ENCODE data around the gene PANK1. TPM values are rescaled to one million over a fixed set of nuclear protein-coding genes. Genes with fewer than 3 reads are reported as not detected.
A peak's percentile ranks its signal among the peaks of the same experiment; 100 is the strongest.
"Not testable (repeated sequence)": the region's sequence is repeated elsewhere in the genome, so short reads cannot be mapped to it uniquely, and the experiment has no call there.

PANK1 gene
- total and polyA plus RNA-seq, 9 of the 15 experiments (the other 6 are each of a cell fraction or from before 2014, with no cell fraction given), result 1.7 to 10.7 (median 6.5) TPM

DNA sequence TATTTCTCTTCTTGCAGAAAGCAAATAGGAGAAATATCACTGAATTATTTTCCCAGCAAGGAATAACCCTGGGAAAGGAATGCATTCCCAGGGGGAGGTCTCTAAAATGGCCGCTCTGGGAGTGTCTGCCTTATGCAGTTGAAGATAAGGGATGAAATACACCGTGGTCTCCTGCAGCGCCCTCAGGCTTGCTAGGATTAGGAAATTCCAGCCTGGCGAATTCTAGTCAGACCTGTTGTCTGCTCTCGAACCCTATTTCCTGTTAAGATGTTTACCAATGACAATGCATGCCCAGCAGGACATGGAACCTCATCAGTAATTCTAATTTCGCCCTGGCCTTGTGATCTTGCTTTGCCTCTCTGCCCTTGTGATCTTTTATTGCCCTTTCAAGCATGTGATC is 24.7 kb downstream of the PANK1 start:
- H3K4me1 ChIP-seq (replicated peaks in 1 of 2; ENCODE audit: control insufficient read depth in 2 of 2, insufficient read depth in 2 of 2, low read length in 2 of 2); ATAC-seq; H3K9me1 ChIP-seq (ENCODE audit: control insufficient read depth, insufficient read depth, low read length); H3K27ac ChIP-seq (ENCODE audit: extremely low read depth, low read depth, low read length); H3K36me3 ChIP-seq (ENCODE audit: control insufficient read depth, insufficient read depth, low read length); H2AFZ ChIP-seq (ENCODE audit: low read depth, low read length); CTCF ChIA-PET (ENCODE audit: low intra/inter-chr PET ratio); FAIRE-seq; H3K4me2 ChIP-seq (ENCODE audit: insufficient read depth, low read length); POLR2A ChIA-PET; H3K4me3 ChIP-seq; H3K27me3 ChIP-seq (ENCODE audit: control insufficient read depth in 2 of 2, insufficient read depth in 2 of 2, low read length in 2 of 2); H4K20me1 ChIP-seq (replicated peaks; ENCODE audit: control insufficient read depth, insufficient read depth, low read length); BruUV-seq (replicated peaks); H3K79me2 ChIP-seq (ENCODE audit: control insufficient read depth, insufficient read depth, low read length); H3K9me3 ChIP-seq (replicated peaks; ENCODE audit: control insufficient read depth, insufficient read depth, low read depth, low read length); in situ Hi-C loops (cut with MboI); DNase-seq (ENCODE audit: extremely low read depth in 1 of 4, low spot score in 3 of 4); H3K9ac ChIP-seq (ENCODE audit: insufficient read depth in 1 of 2, low read depth in 2 of 2, low read length in 2 of 2); intact Hi-C loops (cut with micrococcal nuclease): not testable (repeated sequence)
- TF ChIP-seq ZBTB33 (CRISPR knock-in tag; IDR thresholded peaks at IDR 0.05) (0 out of 2 replicates have a peak, but pooled peaks have one; percentile 15), CBX5 (IDR thresholded peaks at IDR 0.05; ENCODE audit: borderline replicate concordance, low read depth) (0 out of 2 replicates have a peak, but pooled peaks have one; percentile 61), TRIM28 (IDR thresholded peaks at IDR 0.05) (peak; percentile 25; the same call in 1 of the 2 replicates)
- WGBS (ENCODE audit: insufficient coverage, low coverage, missing lambda C conversion rate), result 78% methylated on average over 6 of the region's 6 CpGs

DNA sequence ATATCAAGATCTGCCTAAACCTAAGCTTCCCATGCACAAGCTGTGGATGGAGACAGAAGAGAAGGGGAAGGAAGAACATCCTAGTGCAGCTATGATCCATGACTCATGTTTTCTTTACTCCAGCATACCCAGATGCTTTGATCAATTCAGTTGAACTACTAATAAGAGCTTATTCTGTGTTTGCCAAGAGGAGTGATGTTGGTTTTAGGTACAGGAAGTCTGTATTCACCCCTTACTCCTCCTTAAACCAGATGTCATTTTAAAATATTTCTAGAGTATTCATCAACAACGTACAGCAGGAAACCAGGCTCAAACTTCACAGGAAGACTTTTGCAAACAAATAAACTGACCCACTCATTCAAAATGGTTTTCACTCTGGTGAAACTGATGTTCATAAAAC is 29.2 kb downstream of the PANK1 start:
- no peak for DNase-seq (ENCODE audit: extremely low read depth in 1 of 4, low spot score in 3 of 4)
- FAIRE-seq, result no peak
- in situ Hi-C loops (cut with MboI) (no loop called here), intact Hi-C loops (cut with micrococcal nuclease) (no loop called here)
- no peak overlapping the region for H2AFZ ChIP-seq (ENCODE audit: low read depth, low read length)
- no peak overlapping the region for H3K27ac ChIP-seq (ENCODE audit: extremely low read depth, low read depth, low read length)
- peaks cover 8% of the 10 kb centered on the region; the same call in 1 of the 3 replicates for H3K36me3 ChIP-seq (ENCODE audit: control insufficient read depth, insufficient read depth, low read length)
- no peak for ATAC-seq
- H3K27me3 ChIP-seq (ENCODE audit: control insufficient read depth in 2 of 2, insufficient read depth in 2 of 2, low read length in 2 of 2), result no peaks in the 10 kb centered on the region
- H3K4me3 ChIP-seq, result no peak overlapping the region
- no peaks in the 10 kb centered on the region for H3K9me1 ChIP-seq (ENCODE audit: control insufficient read depth, insufficient read depth, low read length)
- H3K4me1 ChIP-seq (replicated peaks in 1 of 2; ENCODE audit: control insufficient read depth in 2 of 2, insufficient read depth in 2 of 2, low read length in 2 of 2), result no peaks in the 10 kb centered on the region
- ChIA-PET POLR2A (no interaction called here), CTCF (ENCODE audit: low intra/inter-chr PET ratio) (no interaction called here)
- H3K9ac ChIP-seq (ENCODE audit: insufficient read depth in 1 of 2, low read depth in 2 of 2, low read length in 2 of 2), result no peak overlapping the region
- no peaks in the 10 kb centered on the region for H3K9me3 ChIP-seq (replicated peaks; ENCODE audit: control insufficient read depth, insufficient read depth, low read depth, low read length)
- no peak overlapping the region for H3K4me2 ChIP-seq (ENCODE audit: insufficient read depth, low read length)
- WGBS (ENCODE audit: insufficient coverage, low coverage, missing lambda C conversion rate), result 20% methylated on average over 1 of the region's 1 CpG
- H4K20me1 ChIP-seq (replicated peaks; ENCODE audit: control insufficient read depth, insufficient read depth, low read length), result no peaks in the 10 kb centered on the region
- H3K79me2 ChIP-seq (ENCODE audit: control insufficient read depth, insufficient read depth, low read length), result no peaks in the 10 kb centered on the region; the same call in 2 of the 3 replicates
- BruUV-seq (replicated peaks), result no TSS peak
- no peak for TF ChIP-seq TAF1 (IDR thresholded peaks at IDR 0.05; ENCODE audit: control insufficient read depth, extremely low read depth, insufficient read depth, low read length, severe bottlenecking)
- no peak for TF ChIP-seq FOXA3 (CRISPR knock-in tag; conservative IDR thresholded peaks at IDR 0.05 in 1 of 2, IDR thresholded peaks at IDR 0.05 in 1 of 2)
- TF ChIP-seq MTA1 (IDR thresholded peaks at IDR 0.05; ENCODE audit: borderline replicate concordance), result no peak
- TF ChIP-seq HSF4 (CRISPR knock-in tag; IDR thresholded peaks at IDR 0.05; ENCODE audit: borderline replicate concordance), result no peak
- no peak for TF ChIP-seq MAFK (IDR thresholded peaks at IDR 0.05; ENCODE audit: low read length)
- TF ChIP-seq ETS2 (tag; IDR thresholded peaks at IDR 0.05; ENCODE audit: borderline replicate concordance, poor library complexity, severe bottlenecking), result no peak
- no peak for TF ChIP-seq KLF10 (CRISPR knock-in tag; IDR thresholded peaks at IDR 0.05)
- no peak for TF ChIP-seq HMG20A (CRISPR knock-in tag; conservative IDR thresholded peaks at IDR 0.05)
- no peak for TF ChIP-seq IRF9 (tag; IDR thresholded peaks at IDR 0.05)
- TF ChIP-seq NELFE (IDR thresholded peaks at IDR 0.05; ENCODE audit: insufficient read depth, insufficient read length), result no peak
- TF ChIP-seq ZNF316 (IDR thresholded peaks at IDR 0.05), result no peak
